OCI-LY1 (cell line): ENCODE measurements around the gene POLR2L.

Experiments used
- H2AFZ ChIP-seq: fragments of 200-600 bp; sonication (generic), shearing (Covaris generic); 2 replicates; pipeline ENCODE4 v1.6.0; 2014; ENCODE audit warnings: antibody characterized with exemption, mild to moderate bottlenecking, low read length
- H3F3A ChIP-seq: fragments of 200-600 bp; sonication (generic), shearing (Covaris generic); 2 replicates; pipeline ENCODE4 v1.6.0; 2014; ENCODE audit warnings: mild to moderate bottlenecking, antibody characterized with exemption, low read length, moderate library complexity; ENCODE audit not compliant: insufficient read depth
- H3K27ac ChIP-seq: fragments of 200-600 bp; sonication (generic); 2 replicates; pipeline ENCODE4 v1.5.1; 2014; ENCODE audit warnings: low read length, mixed run types, mild to moderate bottlenecking, low read depth; ENCODE audit not compliant: poor library complexity, severe bottlenecking
- H3K27me3 ChIP-seq: fragments of 200-600 bp; sonication (generic); 2 replicates; pipeline ENCODE4 v1.6.0; 2014; ENCODE audit warnings: antibody characterized with exemption, mild to moderate bottlenecking, low read length, moderate library complexity; ENCODE audit not compliant: insufficient read depth
- H3K36me3 ChIP-seq: fragments of 200-600 bp; sonication (generic); 2 replicates; pipeline ENCODE4 v1.6.1; 2014; ENCODE audit warnings: mild to moderate bottlenecking, antibody characterized with exemption, low read length, moderate library complexity, mixed read lengths; ENCODE audit not compliant: insufficient read depth
- H3K4me1 ChIP-seq: fragments of 200-600 bp; sonication (generic); 2 replicates; pipeline ENCODE4 v1.5.1; 2014; ENCODE audit warnings: mild to moderate bottlenecking, low read length, moderate library complexity; ENCODE audit not compliant: insufficient read depth, severe bottlenecking
- H3K4me2 ChIP-seq: fragments of 200-600 bp; sonication (generic), shearing (Covaris generic); 2 replicates; pipeline ENCODE4 v1.6.1; 2014; ENCODE audit warnings: low read length
- H3K4me3 ChIP-seq: fragments of 200-600 bp; sonication (generic); 2 replicates; pipeline ENCODE4 v1.5.1; 2014; ENCODE audit warnings: low read length, low read depth, mild to moderate bottlenecking, mixed read lengths; ENCODE audit not compliant: poor library complexity, severe bottlenecking
- H3K79me2 ChIP-seq: fragments of 200-600 bp; shearing (Covaris generic); 2 replicates; pipeline ENCODE4 v1.6.1; 2016; ENCODE audit warnings: mixed run types, low read length, mixed read lengths; ENCODE audit not compliant: insufficient read depth
- H3K9ac ChIP-seq: fragments of 200-600 bp; sonication (generic), shearing (Covaris generic); 2 replicates; pipeline ENCODE4 v1.6.1; 2014; ENCODE audit warnings: mild to moderate bottlenecking, low read length, mixed read lengths
- H3K9me2 ChIP-seq: fragments of 200-600 bp; sonication (generic), shearing (Covaris generic); 2 replicates; pipeline ENCODE4 v1.6.1; 2014; ENCODE audit warnings: low read depth, mild to moderate bottlenecking, low read length, mixed read lengths
- H3K9me3 ChIP-seq: fragments of 200-600 bp; shearing (Covaris generic); 2 replicates; pipeline ENCODE4 v1.6.1; 2014; ENCODE audit warnings: low read length, mixed read lengths
- H4K20me1 ChIP-seq: fragments of 200-600 bp; sonication (generic), shearing (Covaris generic); 2 replicates; pipeline ENCODE4 v1.6.0; 2016; ENCODE audit warnings: mild to moderate bottlenecking, low read length; ENCODE audit not compliant: insufficient read depth
- EZH2 ChIP-seq: fragments of 200-600 bp; sonication (generic), shearing (Covaris generic); IDR thresholded peaks from 2 replicates; pipeline ENCODE4 v1.8.0; 2017; ENCODE audit warnings: borderline replicate concordance, mixed run types, mild to moderate bottlenecking, antibody characterized with exemption, low read length, moderate library complexity, mixed read lengths
- TF ChIP-seq, protein P1 (sequence below): fragments of 200-600 bp; sonication (generic), shearing (Covaris generic); IDR thresholded peaks from 2 replicates; pipeline ENCODE4 v1.5.1; 2017; ENCODE audit warnings: mild to moderate bottlenecking, antibody characterized with exemption, low read length, moderate library complexity, mixed read lengths

POLR2L gene

DNA sequence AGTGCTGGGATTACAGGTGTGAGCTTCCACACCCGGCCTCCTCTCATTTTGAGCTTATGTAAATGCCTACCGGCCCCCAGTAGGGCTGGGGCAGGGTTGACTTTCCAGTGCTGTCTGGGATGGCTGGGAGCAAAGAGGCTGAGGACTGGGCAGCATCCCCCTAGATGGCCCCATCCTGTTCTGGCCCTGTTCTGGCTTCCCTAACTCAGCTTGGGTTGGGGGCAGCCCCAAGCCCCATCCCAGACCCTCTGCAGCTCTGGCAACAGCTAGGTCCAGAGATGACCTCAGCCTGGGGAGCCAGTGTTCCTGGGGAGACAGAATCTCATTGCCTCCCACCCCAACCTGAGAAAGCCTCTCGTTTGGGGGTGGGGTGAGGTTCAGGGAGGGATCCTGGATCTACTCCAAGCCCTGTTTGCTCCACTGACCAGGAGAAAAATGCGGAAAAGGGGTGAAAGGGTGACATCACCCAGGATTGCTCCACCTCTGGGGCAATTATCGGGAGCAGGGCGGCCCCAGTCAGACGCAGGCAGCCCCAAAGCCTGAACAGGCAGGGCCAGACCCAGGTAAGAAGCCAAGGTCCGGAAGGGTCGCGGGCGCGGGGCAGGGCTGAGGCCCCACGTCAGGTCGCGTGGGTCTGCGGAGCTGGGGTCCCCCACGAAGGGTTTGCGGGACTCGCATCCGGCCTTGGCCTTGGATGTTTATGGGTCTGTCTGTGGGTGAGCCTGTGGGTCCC lies 23.8 kb downstream of the POLR2L start, which contains the start of gene PNPLA2:
TSS of gene PNPLA2 (plus strand) at position 519 of the 733 bp plus-strand sequence. CDS start 805 bp downstream, outside the sequence.
- Histone ChIP-seq H3K27me3 (no peaks in the 10 kb centered on the region), H3K9me2 (no peaks in the 10 kb centered on the region), H3F3A (peaks cover 4% of the 10 kb centered on the region; the same call in 1 of the 2 replicates), H3K9me3 (no peaks in the 10 kb centered on the region), H3K9ac (peak within 1 kb of the TSS; percentile 77), H3K4me2 (peak within 1 kb of the TSS; percentile 85), H3K4me1 (peaks cover 15% of the 10 kb centered on the region), H3K36me3 (peaks cover 22% of the 10 kb centered on the region), H3K27ac (no peak within 1 kb of the TSS), H2AFZ (no peak within 1 kb of the TSS), H3K79me2 (no peaks in the 10 kb centered on the region), H3K4me3 (peak within 1 kb of the TSS; percentile 75), H4K20me1 (no peaks in the 10 kb centered on the region)
- TF ChIP-seq EZH2, result no peak
- TF ChIP-seq, protein P1, sequence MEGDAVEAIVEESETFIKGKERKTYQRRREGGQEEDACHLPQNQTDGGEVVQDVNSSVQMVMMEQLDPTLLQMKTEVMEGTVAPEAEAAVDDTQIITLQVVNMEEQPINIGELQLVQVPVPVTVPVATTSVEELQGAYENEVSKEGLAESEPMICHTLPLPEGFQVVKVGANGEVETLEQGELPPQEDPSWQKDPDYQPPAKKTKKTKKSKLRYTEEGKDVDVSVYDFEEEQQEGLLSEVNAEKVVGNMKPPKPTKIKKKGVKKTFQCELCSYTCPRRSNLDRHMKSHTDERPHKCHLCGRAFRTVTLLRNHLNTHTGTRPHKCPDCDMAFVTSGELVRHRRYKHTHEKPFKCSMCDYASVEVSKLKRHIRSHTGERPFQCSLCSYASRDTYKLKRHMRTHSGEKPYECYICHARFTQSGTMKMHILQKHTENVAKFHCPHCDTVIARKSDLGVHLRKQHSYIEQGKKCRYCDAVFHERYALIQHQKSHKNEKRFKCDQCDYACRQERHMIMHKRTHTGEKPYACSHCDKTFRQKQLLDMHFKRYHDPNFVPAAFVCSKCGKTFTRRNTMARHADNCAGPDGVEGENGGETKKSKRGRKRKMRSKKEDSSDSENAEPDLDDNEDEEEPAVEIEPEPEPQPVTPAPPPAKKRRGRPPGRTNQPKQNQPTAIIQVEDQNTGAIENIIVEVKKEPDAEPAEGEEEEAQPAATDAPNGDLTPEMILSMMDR, result no peak

DNA sequence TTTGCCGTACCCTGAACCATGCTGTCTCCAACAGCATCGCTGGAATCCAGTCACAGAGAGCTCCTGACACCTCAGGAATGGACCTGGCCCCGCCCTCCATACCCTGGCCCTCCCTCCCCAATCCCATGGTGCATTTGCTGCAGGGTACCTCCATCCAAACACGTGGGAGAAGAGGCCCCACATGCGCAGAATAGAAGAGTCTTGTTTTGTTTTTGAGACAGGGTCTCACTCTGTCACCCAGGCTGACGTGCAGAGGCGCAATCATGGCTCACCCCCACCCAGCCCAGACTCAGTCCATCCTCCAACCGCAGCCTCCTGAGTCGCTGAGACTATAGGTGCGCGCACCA lies 25.9 kb downstream of the POLR2L start:
- H3K4me2 ChIP-seq, result no peak overlapping the region
- TF ChIP-seq, protein P1, result no peak
- TF ChIP-seq EZH2, result no peak
- H4K20me1 ChIP-seq, result no peaks in the 10 kb centered on the region
- no peak overlapping the region for H3K9ac ChIP-seq
- no peaks in the 10 kb centered on the region for H3K9me3 ChIP-seq
- H3F3A ChIP-seq, result peaks cover 4% of the 10 kb centered on the region; the same call in 1 of the 2 replicates
- H3K27me3 ChIP-seq, result no peaks in the 10 kb centered on the region
- H3K4me3 ChIP-seq, result no peak overlapping the region
- H2AFZ ChIP-seq, result no peak overlapping the region
- no peaks in the 10 kb centered on the region for H3K9me2 ChIP-seq
- H3K4me1 ChIP-seq, result peaks cover 26% of the 10 kb centered on the region
- H3K27ac ChIP-seq, result no peak overlapping the region
- peaks cover 43% of the 10 kb centered on the region for H3K36me3 ChIP-seq
- H3K79me2 ChIP-seq, result peaks cover under 1% of the 10 kb centered on the region; the same call in 1 of the 2 replicates

DNA sequence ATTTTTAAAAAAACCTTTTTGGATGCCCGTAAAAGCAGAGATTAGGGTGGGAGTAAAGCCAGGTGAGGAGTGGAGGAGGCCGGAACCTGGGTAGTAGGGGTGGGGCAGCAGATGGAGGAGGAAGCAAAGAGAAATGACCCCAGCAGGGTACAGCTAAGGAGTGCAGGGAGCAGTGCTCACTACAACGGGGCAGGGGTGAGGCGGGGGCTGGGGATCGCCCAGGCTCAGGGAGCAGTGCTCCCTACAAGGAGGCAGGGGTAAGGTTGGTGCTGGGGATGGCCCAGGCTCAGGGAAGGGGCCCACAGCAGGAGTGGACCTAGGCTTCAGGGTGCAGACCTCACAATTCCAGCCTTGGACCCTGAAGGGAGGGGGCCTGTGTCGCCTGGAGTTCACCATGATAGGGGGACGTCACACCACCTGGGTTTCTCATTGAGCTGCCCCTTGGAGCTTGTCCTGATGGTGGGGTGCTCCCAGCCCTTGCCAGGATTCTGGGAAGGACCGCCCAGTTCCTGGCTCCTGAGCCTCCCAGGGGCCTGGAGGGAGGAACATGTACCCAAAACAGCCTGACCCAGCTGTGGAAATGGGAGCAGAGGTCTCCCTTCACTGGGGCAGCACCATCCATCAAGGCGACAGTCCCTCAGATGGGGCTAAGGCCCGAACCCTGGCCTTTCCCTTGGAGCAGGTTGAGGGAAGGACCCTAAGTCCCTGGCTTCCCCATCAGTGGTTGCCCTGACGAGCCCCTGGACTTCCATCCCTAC lies 26.5 kb downstream of the POLR2L start:
- Histone ChIP-seq H3K27me3 (no peaks in the 10 kb centered on the region), H3K4me2 (no peak overlapping the region), H3K4me1 (peaks cover 29% of the 10 kb centered on the region), H3K4me3 (no peak overlapping the region), H4K20me1 (no peaks in the 10 kb centered on the region), H3K9me2 (no peaks in the 10 kb centered on the region), H3K27ac (no peak overlapping the region), H3K79me2 (peaks cover 6% of the 10 kb centered on the region), H3K36me3 (peaks cover 49% of the 10 kb centered on the region), H3K9ac (no peak overlapping the region), H3F3A (peaks cover 4% of the 10 kb centered on the region; the same call in 1 of the 2 replicates), H3K9me3 (no peaks in the 10 kb centered on the region), H2AFZ (no peak overlapping the region)
- no peak for TF ChIP-seq EZH2
- TF ChIP-seq, protein P1, result no peak
